ENCODE data around the gene ZNF789. TPM values are rescaled to one million over a fixed set of nuclear protein-coding genes. Genes with fewer than 3 reads are reported as not detected.

Gene ZNF789
- total and polyA plus RNA-seq, 9 of the 15 experiments (the other 6 are each of a cell fraction or from before 2014, with no cell fraction given): 6.1 to 57.0 (median 24.8) TPM

DNA sequence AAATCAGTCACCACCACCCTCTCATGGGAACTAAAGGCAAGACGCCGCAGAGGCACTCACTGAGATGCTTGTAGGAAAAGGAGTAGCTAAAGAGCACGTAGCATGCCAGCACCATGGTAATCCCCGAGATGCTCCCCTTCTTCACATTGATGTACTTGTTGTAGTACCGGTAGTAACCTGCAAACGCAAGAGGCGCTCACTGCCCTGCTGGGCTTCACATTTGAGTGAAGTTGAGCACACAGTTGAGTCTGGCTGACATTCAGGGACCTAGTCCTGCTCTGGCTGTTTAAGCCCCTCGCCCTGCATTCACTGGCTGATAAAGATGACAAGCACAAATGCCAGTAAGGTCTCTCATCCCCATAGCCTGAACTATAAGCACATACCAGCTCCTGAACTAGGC lies 13.6 kb upstream of the ZNF789 start (continued):
- TF ChIP-seq, protein P1, sequence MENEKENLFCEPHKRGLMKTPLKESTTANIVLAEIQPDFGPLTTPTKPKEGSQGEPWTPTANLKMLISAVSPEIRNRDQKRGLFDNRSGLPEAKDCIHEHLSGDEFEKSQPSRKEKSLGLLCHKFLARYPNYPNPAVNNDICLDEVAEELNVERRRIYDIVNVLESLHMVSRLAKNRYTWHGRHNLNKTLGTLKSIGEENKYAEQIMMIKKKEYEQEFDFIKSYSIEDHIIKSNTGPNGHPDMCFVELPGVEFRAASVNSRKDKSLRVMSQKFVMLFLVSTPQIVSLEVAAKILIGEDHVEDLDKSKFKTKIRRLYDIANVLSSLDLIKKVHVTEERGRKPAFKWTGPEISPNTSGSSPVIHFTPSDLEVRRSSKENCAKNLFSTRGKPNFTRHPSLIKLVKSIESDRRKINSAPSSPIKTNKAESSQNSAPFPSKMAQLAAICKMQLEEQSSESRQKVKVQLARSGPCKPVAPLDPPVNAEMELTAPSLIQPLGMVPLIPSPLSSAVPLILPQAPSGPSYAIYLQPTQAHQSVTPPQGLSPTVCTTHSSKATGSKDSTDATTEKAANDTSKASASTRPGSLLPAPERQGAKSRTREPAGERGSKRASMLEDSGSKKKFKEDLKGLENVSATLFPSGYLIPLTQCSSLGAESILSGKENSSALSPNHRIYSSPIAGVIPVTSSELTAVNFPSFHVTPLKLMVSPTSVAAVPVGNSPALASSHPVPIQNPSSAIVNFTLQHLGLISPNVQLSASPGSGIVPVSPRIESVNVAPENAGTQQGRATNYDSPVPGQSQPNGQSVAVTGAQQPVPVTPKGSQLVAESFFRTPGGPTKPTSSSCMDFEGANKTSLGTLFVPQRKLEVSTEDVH (IDR thresholded peaks at IDR 0.05; ENCODE audit: low read depth, partially characterized antibody): no peak
- TF ChIP-seq ELF4 (CRISPR knock-in tag; IDR thresholded peaks at IDR 0.05) (no peak), NFATC3 (IDR thresholded peaks at IDR 0.05) (0 out of 2 replicates have a peak, but pooled peaks have one; percentile 32), RAD21 (CRISPR knock-in tag; conservative IDR thresholded peaks at IDR 0.05 in 1 of 2, IDR thresholded peaks at IDR 0.05 in 1 of 2) (peak in 1 of 2 experiments; percentile 33; a peak in 2 of 4 replicates), MAFK (IDR thresholded peaks at IDR 0.05; ENCODE audit: low read length) (no peak)
- TF ChIP-seq, protein P2, sequence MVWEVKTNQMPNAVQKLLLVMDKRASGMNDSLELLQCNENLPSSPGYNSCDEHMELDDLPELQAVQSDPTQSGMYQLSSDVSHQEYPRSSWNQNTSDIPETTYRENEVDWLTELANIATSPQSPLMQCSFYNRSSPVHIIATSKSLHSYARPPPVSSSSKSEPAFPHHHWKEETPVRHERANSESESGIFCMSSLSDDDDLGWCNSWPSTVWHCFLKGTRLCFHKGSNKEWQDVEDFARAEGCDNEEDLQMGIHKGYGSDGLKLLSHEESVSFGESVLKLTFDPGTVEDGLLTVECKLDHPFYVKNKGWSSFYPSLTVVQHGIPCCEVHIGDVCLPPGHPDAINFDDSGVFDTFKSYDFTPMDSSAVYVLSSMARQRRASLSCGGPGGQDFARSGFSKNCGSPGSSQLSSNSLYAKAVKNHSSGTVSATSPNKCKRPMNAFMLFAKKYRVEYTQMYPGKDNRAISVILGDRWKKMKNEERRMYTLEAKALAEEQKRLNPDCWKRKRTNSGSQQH (CRISPR knock-in tag; IDR thresholded peaks at IDR 0.05): no peak
- TF ChIP-seq, protein P3, sequence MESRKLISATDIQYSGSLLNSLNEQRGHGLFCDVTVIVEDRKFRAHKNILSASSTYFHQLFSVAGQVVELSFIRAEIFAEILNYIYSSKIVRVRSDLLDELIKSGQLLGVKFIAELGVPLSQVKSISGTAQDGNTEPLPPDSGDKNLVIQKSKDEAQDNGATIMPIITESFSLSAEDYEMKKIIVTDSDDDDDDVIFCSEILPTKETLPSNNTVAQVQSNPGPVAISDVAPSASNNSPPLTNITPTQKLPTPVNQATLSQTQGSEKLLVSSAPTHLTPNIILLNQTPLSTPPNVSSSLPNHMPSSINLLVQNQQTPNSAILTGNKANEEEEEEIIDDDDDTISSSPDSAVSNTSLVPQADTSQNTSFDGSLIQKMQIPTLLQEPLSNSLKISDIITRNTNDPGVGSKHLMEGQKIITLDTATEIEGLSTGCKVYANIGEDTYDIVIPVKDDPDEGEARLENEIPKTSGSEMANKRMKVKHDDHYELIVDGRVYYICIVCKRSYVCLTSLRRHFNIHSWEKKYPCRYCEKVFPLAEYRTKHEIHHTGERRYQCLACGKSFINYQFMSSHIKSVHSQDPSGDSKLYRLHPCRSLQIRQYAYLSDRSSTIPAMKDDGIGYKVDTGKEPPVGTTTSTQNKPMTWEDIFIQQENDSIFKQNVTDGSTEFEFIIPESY (CRISPR knock-in tag; IDR thresholded peaks at IDR 0.05): no peak

Measured in K562 (cell line).